ENCODE results near the gene MED7.
"Not testable (repeated sequence)": the region's sequence is repeated elsewhere in the genome, so short reads cannot be mapped to it uniquely, and the experiment has no call there.

The MED7 gene

DNA sequence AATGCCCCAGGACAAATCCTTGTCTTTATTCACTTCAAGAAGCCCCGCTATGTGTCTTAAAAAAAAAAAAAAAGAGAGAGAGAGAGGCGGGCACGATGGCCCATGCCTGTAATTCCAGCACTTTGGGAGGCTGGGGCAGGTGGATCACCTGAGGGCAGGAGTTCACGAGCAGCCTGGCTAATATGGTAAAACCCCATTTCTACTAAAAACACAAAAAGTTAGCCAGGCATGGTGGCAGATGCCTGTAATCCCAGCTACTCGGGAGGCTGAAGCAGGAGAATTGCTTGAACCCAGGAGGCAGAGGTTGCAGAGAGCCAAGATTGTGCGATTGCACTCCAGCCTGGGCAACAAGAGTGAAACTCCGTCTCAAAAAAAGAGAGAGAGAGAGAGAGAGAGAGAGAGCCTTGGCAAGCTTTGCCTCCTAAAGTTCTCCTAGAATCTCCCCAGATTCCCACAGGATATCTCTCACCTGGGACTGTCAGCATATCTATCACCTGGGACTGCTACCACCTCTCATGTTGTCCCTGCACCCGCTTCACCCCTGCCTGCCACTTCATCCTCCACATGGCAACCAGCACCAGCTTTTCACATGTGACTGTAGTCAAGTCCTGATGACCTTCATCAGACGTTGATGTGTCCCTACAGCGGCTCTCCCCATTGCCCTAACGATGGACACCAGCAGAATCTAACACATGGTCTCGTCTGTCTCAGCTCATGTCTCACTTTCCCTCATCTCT lies 43.8 kb upstream of the MED7 start:
- Histone ChIP-seq H2AFZ (ENCODE audit: low read depth, low read length) (no peak overlapping the region), H3K4me2 (ENCODE audit: low read length) (no peak overlapping the region), H3K79me2 (ENCODE audit: low read length) (no peaks in the 10 kb centered on the region), H3K4me3 (ENCODE audit: low read length) (no peak overlapping the region), H3K9ac (ENCODE audit: low read length) (no peak overlapping the region), H3K9me3 (ENCODE audit: insufficient read depth, low read length) (no peaks in the 10 kb centered on the region), H4K20me1 (ENCODE audit: insufficient read depth, low read length) (no peaks in the 10 kb centered on the region), H3K27me3 (ENCODE audit: low read depth, low read length) (peaks cover 12% of the 10 kb centered on the region), H3K27ac (ENCODE audit: low read length) (no peak overlapping the region), H3K36me3 (replicated peaks; ENCODE audit: low read depth, low read length) (no peaks in the 10 kb centered on the region), H3K4me1 (ENCODE audit: low read length) (no peaks in the 10 kb centered on the region)
- no peak for TF ChIP-seq EZH2phosphoT487 (IDR thresholded peaks at IDR 0.05; ENCODE audit: low read depth)
- TF ChIP-seq CTCF (IDR thresholded peaks at IDR 0.05; ENCODE audit: low read depth, low read length) = no peak

- H3K36me3 ChIP-seq (replicated peaks; ENCODE audit: low read depth, low read length); H3K9ac ChIP-seq (ENCODE audit: low read length); H3K27ac ChIP-seq (ENCODE audit: low read length); H3K4me3 ChIP-seq (ENCODE audit: low read length); H3K4me2 ChIP-seq (ENCODE audit: low read length); H3K9me3 ChIP-seq (ENCODE audit: insufficient read depth, low read length); H4K20me1 ChIP-seq (ENCODE audit: insufficient read depth, low read length); H2AFZ ChIP-seq (ENCODE audit: low read depth, low read length); H3K4me1 ChIP-seq (ENCODE audit: low read length); H3K79me2 ChIP-seq (ENCODE audit: low read length): not testable (repeated sequence)
- H3K27me3 ChIP-seq (ENCODE audit: low read depth, low read length) = peaks cover 22% of the 10 kb centered on the region
Measured at GRCh38 chr5:157185122-157185521, 42.5 kb upstream of the MED7 start.

- H4K20me1 ChIP-seq (ENCODE audit: insufficient read depth, low read length) = no peaks in the 10 kb centered on the region
- H3K79me2 ChIP-seq (ENCODE audit: low read length) = no peaks in the 10 kb centered on the region
- no peaks in the 10 kb centered on the region for H3K9me3 ChIP-seq (ENCODE audit: insufficient read depth, low read length)
- no peaks in the 10 kb centered on the region for H3K36me3 ChIP-seq (replicated peaks; ENCODE audit: low read depth, low read length)
- H3K9ac ChIP-seq (ENCODE audit: low read length) = no peak overlapping the region
- no peak overlapping the region for H2AFZ ChIP-seq (ENCODE audit: low read depth, low read length)
- no peak overlapping the region for H3K4me2 ChIP-seq (ENCODE audit: low read length)
- H3K27me3 ChIP-seq (ENCODE audit: low read depth, low read length) = peaks cover 26% of the 10 kb centered on the region
- TF ChIP-seq EZH2phosphoT487 (IDR thresholded peaks at IDR 0.05; ENCODE audit: low read depth) = no peak
- TF ChIP-seq CTCF (IDR thresholded peaks at IDR 0.05; ENCODE audit: low read depth, low read length) = no peak
- H3K4me3 ChIP-seq (ENCODE audit: low read length) = no peak overlapping the region
- H3K27ac ChIP-seq (ENCODE audit: low read length) = no peak overlapping the region
- no peaks in the 10 kb centered on the region for H3K4me1 ChIP-seq (ENCODE audit: low read length)
Measured at GRCh38 chr5:157184117-157184670, 41.5 kb upstream of the MED7 start.

GRCh38 chr5:157182143-157182757 lies 39.6 kb upstream of the MED7 start:
- Histone ChIP-seq H3K9ac (ENCODE audit: low read length) (no peak overlapping the region), H3K79me2 (ENCODE audit: low read length) (no peaks in the 10 kb centered on the region), H3K4me1 (ENCODE audit: low read length) (no peaks in the 10 kb centered on the region), H3K27ac (ENCODE audit: low read length) (no peak overlapping the region), H4K20me1 (ENCODE audit: insufficient read depth, low read length) (no peaks in the 10 kb centered on the region), H3K36me3 (replicated peaks; ENCODE audit: low read depth, low read length) (no peaks in the 10 kb centered on the region), H3K4me2 (ENCODE audit: low read length) (no peak overlapping the region), H3K9me3 (ENCODE audit: insufficient read depth, low read length) (no peaks in the 10 kb centered on the region), H3K27me3 (ENCODE audit: low read depth, low read length) (peaks cover 26% of the 10 kb centered on the region), H3K4me3 (ENCODE audit: low read length) (no peak overlapping the region), H2AFZ (ENCODE audit: low read depth, low read length) (no peak overlapping the region)
- TF ChIP-seq CTCF (IDR thresholded peaks at IDR 0.05; ENCODE audit: low read depth, low read length) (no peak), EZH2phosphoT487 (IDR thresholded peaks at IDR 0.05; ENCODE audit: low read depth) (no peak)
